GM12878 (cell line): ENCODE measurements around the gene AGFG1. TPM values are rescaled to one million over a fixed set of nuclear protein-coding genes. Genes with fewer than 3 reads are reported as not detected.
A peak's percentile ranks its signal among the peaks of the same experiment; 100 is the strongest.

Experiments
- ATAC-seq: fragments of 200-7000 bp; cut with Tn5 transposase; 3 replicates; pipeline ENCODE4 v1.9.1; 2020; ENCODE audit warnings: mild to moderate bottlenecking, moderate library complexity
- BruUV-seq: library from RNA; stranded (reverse); fragments of 400-500 nt; replicated peaks from 2 replicates; lab custom pipeline; 2021; lab: Mats Ljungman, UMichigan
- CTCF ChIA-PET: fragments of 300-600 bp; sonication (Branson Sonifier 250); formaldehyde crosslinking; extraction: SDS; loops from one replicate; lab custom pipeline; 2021; ENCODE audit warnings: inconsistent platforms; lab: Yijun Ruan, JAX
- POLR2A ChIA-PET: fragments of 350-600 bp; formaldehyde crosslinking; extraction: SDS; loops from one replicate; lab custom pipeline; 2021; ENCODE audit warnings: inconsistent platforms; lab: Charles Lee
- RAD21 ChIA-PET: fragments of 300-600 bp; sonication (Branson Sonifier 250); formaldehyde crosslinking; loops from one replicate; lab custom pipeline; 2023; ENCODE audit warnings: antibody characterized with exemption; ENCODE audit not compliant: unreplicated experiment; lab: Charles Lee
- SMC1A ChIA-PET: fragments of 300-600 bp; sonication (Branson Sonifier 250); formaldehyde crosslinking; loops from one replicate; lab custom pipeline; 2023; ENCODE audit not compliant: unreplicated experiment, uncharacterized antibody; lab: Charles Lee
- DNase-seq: peaks from one replicate; pipeline ENCODE4 v3.0.0-alpha.2; 2011; ENCODE audit warnings: low read depth, low spot score
- FAIRE-seq: peaks from 3 replicates; lab custom pipeline; 2011; peaks lifted over from hg19 to GRCh38; lab: Jason Lieb, UNC
- H2AFZ ChIP-seq: 2 replicates; pipeline ENCODE4 v1.6.0; 2011; ENCODE audit warnings: low read depth, low read length, control low read depth; ENCODE audit not compliant: control insufficient read depth
- H3K27ac ChIP-seq: 2 replicates; pipeline ENCODE4 v1.5.1; 2011; ENCODE audit warnings: control low read depth; ENCODE audit not compliant: control insufficient read depth, insufficient read depth
- H3K27me3 ChIP-seq, 2 experiments: replicated peaks in 1 of 2; 2 replicates each; pipeline versions ENCODE4 v1.6.0 to v1.6.1; 2011; ENCODE audit warnings: low read length in 1 of 2; ENCODE audit not compliant: control insufficient read depth in 2 of 2, insufficient read depth in 2 of 2
- H3K36me3 ChIP-seq, 2 experiments: 2 replicates each; pipeline ENCODE4 v1.5.1; 2011; ENCODE audit warnings: low read length in 1 of 2; ENCODE audit not compliant: control insufficient read depth in 2 of 2, insufficient read depth in 2 of 2
- H3K4me1 ChIP-seq: 2 replicates; pipeline ENCODE4 v1.6.1; 2011; ENCODE audit warnings: mild to moderate bottlenecking, low read length, moderate library complexity, mixed read lengths; ENCODE audit not compliant: control insufficient read depth, insufficient read depth
- H3K4me2 ChIP-seq: 2 replicates; pipeline ENCODE4 v1.6.0; 2011; ENCODE audit warnings: control low read depth; ENCODE audit not compliant: control insufficient read depth, insufficient read depth
- H3K4me3 ChIP-seq: fragments of 200-600 bp; sonication (generic); 2 replicates; pipeline ENCODE4 v1.5.1; 2016
- H3K79me2 ChIP-seq: 2 replicates; pipeline ENCODE4 v1.6.0; 2011; ENCODE audit warnings: low read length; ENCODE audit not compliant: control insufficient read depth, insufficient read depth
- H3K9ac ChIP-seq: 2 replicates; pipeline ENCODE4 v1.8.0; 2011; ENCODE audit warnings: low read length, control low read depth, mixed read lengths; ENCODE audit not compliant: control insufficient read depth, insufficient read depth
- H3K9me3 ChIP-seq: replicated peaks from 3 replicates; pipeline ENCODE4 v1.5.1; 2011; ENCODE audit warnings: mild to moderate bottlenecking, low read length; ENCODE audit not compliant: control insufficient read depth, insufficient read depth
- H4K20me1 ChIP-seq: 2 replicates; pipeline ENCODE4 v1.6.0; 2011; ENCODE audit not compliant: control insufficient read depth, insufficient read depth
- BCL3 ChIP-seq: IDR thresholded peaks from 2 replicates; pipeline ENCODE4 v1.6.1; 2011; ENCODE audit warnings: borderline replicate concordance, low read depth, mild to moderate bottlenecking, moderate library complexity, low read length; ENCODE audit not compliant: insufficient read depth, poor library complexity, severe bottlenecking
- DPF2 ChIP-seq: fragments of 450-650 bp; IDR thresholded peaks from 2 replicates; pipeline ENCODE4 v1.6.1; 2017; ENCODE audit warnings: mild to moderate bottlenecking
- HDAC6 ChIP-seq: fragments of 200-600 bp; sonication (generic); IDR thresholded peaks from one replicate; pipeline ENCODE4 v1.8.0; 2017; ENCODE audit warnings: antibody characterized with exemption; ENCODE audit not compliant: unreplicated experiment
- IKZF1 ChIP-seq: fragments of 450-650 bp; conservative IDR thresholded peaks from 2 replicates; pipeline ENCODE4 v1.6.1; 2017; ENCODE audit warnings: antibody characterized with exemption, mild to moderate bottlenecking
- JUND ChIP-seq: IDR thresholded peaks from 2 replicates; pipeline ENCODE4 v1.6.1; 2012; ENCODE audit warnings: low read depth, mild to moderate bottlenecking, low read length, improper control_type of control experiment, moderate library complexity
- KLF5 ChIP-seq: fragments of 450-650 bp; IDR thresholded peaks from 2 replicates; pipeline ENCODE4 v1.6.1; 2014; ENCODE audit warnings: mild to moderate bottlenecking; ENCODE audit not compliant: partially characterized antibody
- MYC ChIP-seq: IDR thresholded peaks from 2 replicates; pipeline ENCODE4 v1.6.1; 2011; ENCODE audit warnings: mild to moderate bottlenecking, low read length, moderate library complexity, inconsistent platforms; ENCODE audit not compliant: insufficient read depth, insufficient replicate concordance, insufficient read length, severe bottlenecking
- NFIC ChIP-seq: IDR thresholded peaks from 2 replicates; pipeline ENCODE4 v1.6.1; 2012; ENCODE audit warnings: low read depth, mild to moderate bottlenecking, inconsistent platforms, low read length, moderate library complexity
- NRF1 ChIP-seq: conservative IDR thresholded peaks from 2 replicates; pipeline ENCODE4 v1.6.1; 2011; ENCODE audit warnings: mild to moderate bottlenecking, low read depth, low read length, improper control_type of control experiment
- SMAD1 ChIP-seq: fragments of 450-650 bp; IDR thresholded peaks from 2 replicates; pipeline ENCODE4 v1.6.1; 2018; ENCODE audit warnings: mild to moderate bottlenecking, low read depth; ENCODE audit not compliant: partially characterized antibody
- SREBF1 ChIP-seq: IDR thresholded peaks from 2 replicates; pipeline ENCODE4 v1.6.1; 2012; ENCODE audit warnings: mild to moderate bottlenecking, low read length
- YBX1 ChIP-seq: fragments of 450-650 bp; IDR thresholded peaks from 2 replicates; pipeline ENCODE4 v1.6.1; 2016; ENCODE audit warnings: antibody characterized with exemption
- ZNF687 ChIP-seq: fragments of 450-650 bp; IDR thresholded peaks from 2 replicates; pipeline ENCODE4 v1.6.1; 2017; ENCODE audit warnings: mild to moderate bottlenecking, moderate library complexity
- WGBS: methylation state at CpG from one replicate; pipeline ENCODE4 v1.1.6; 2016; ENCODE audit warnings: low lambda C conversion rate; ENCODE audit not compliant: insufficient replicate concordance, insufficient coverage; ENCODE audit errors: missing lambda C conversion rate; 5-methylcytosine and 5-hydroxymethylcytosine counted together
- in situ Hi-C: fragments of 300-500 bp; cut with MboI; formaldehyde crosslinking; loops from 9 replicates; pipeline ENCODE4 v1.14.3; 2018; ENCODE audit warnings: mixed read lengths
- intact Hi-C: fragments of 100-400 bp; cut with micrococcal nuclease; formaldehyde crosslinking; loops from one replicate; pipeline ENCODE4 v1.14.2; 2022; ENCODE audit not compliant: unreplicated experiment
- polyA plus RNA-seq, 11 experiments: library from polyadenylated mRNA; depleted of rRNA in 4 of 11; unstranded in 6 of 11; stranded (reverse) in 5 of 11; fragments of >200 nt; fragmentation: Nextera tagmentation in 4 of 11; fragmentation: Illumina TruSeq in 1 of 11; extraction: Ambion mirVana in 4 of 11; extraction: Trizol in 1 of 11; gene quantifications; 1 replicate in 1 of 11; 2 replicates in 10 of 11; pipeline versions ENCODE4 v1.2.1 to v1.2.3, GENCODE V29; 2011 to 2016; ENCODE audit warnings: inconsistent platforms in 2 of 11, missing spikeins in 2 of 11, low read depth in 1 of 11
- total RNA-seq, 4 experiments: library from RNA; depleted of rRNA in 3 of 4; stranded (reverse); fragments of >200 nt in 3 of 4; fragmentation: Illumina TruSeq in 1 of 4; extraction: Trizol in 1 of 4; gene quantifications; 2 replicates each; pipeline versions ENCODE4 v1.2.1 to v1.2.3, GENCODE V29; 2013 to 2021
- TF ChIP-seq, protein P1 (sequence below): fragments of 450-650 bp; IDR thresholded peaks from 2 replicates; pipeline ENCODE4 v1.6.1; 2014; ENCODE audit warnings: mild to moderate bottlenecking
- TF ChIP-seq, protein P2 (sequence below): fragments of 450-650 bp; IDR thresholded peaks from 2 replicates; pipeline ENCODE4 v1.6.1; 2017; ENCODE audit warnings: mild to moderate bottlenecking, low read depth, inconsistent platforms; ENCODE audit not compliant: poor library complexity, severe bottlenecking

AGFG1 gene
- total and polyA plus RNA-seq, 10 of the 15 experiments (the other 5 are each of a cell fraction or from before 2014, with no cell fraction given), result 7.3 to 243 (median 81.7) TPM

DNA sequence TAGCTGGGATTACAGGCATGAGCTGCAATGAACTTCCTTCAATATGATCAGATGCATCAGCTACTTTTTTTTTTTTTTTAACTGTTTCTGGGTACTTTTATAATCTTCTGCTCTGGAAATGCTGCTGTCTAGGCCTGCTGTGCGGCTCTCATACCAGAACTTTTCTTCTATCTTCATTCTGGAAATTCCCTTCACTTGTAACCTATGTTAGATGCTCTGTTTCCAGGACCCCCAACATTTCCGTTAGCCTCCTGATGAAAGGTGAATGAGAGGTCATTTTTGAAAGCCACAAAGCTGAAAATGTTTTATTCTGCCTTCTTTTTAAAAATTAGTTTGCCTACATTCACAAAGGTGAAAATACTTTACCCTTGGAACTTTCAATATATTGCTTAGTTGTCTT is 8.6 kb downstream of the AGFG1 start:
- Histone ChIP-seq H3K4me2 (peak overlapping the region; percentile 75), H2AFZ (no peak overlapping the region), H3K4me1 (peaks cover 32% of the 10 kb centered on the region), H3K4me3 (peak overlapping the region; percentile 12; the same call in 1 of the 2 replicates), H3K9me3 (no peaks in the 10 kb centered on the region; the same call in 2 of the 3 replicates), H3K27ac (peak overlapping the region; percentile 68), H3K27me3 (no peaks in the 10 kb centered on the region), H3K79me2 (peaks cover 96% of the 10 kb centered on the region), H3K9ac (peak overlapping the region; percentile 34), H3K36me3 (no peaks in the 10 kb centered on the region; a peak in 1 of 4 replicates), H4K20me1 (no peaks in the 10 kb centered on the region)
- BruUV-seq, result no TSS peak
- ATAC-seq (peak; percentile 57), DNase-seq (no peak), FAIRE-seq (no peak)
- POLR2A ChIA-PET, result interaction anchor here (0.7 to 1.3 kb wide), 6 partner anchors 9 to 380 kb away, joined by 3 to 5 read pairs (median 4); no protein-coding TSS in a partner anchor
- RAD21 ChIA-PET, result interaction anchor here (0.9 to 1.9 kb wide), 18 partner anchors 9 to 325 kb away, joined by 3 to 28 read pairs (median 4); partner anchors contain the start of gene AGFG1
- in situ Hi-C loops (loop anchor here (5.0 kb wide), 1 partner anchor 287 kb away; no protein-coding TSS in a partner anchor), intact Hi-C loops (loop anchor here (2.0 to 5.0 kb wide), 3 partner anchors 57 to 377 kb away; no protein-coding TSS in a partner anchor)
- 0% methylated on average over 2 of the region's 2 CpGs for WGBS
- SMC1A ChIA-PET, result interaction anchor here (0.7 to 2.7 kb wide), 28 partner anchors 9 to 376 kb away, joined by 3 to 28 read pairs (median 5); no protein-coding TSS in a partner anchor
- CTCF ChIA-PET, result interaction anchor here (0.8 to 4.3 kb wide), 36 partner anchors 9 to 384 kb away, joined by 3 to 54 read pairs (median 5); no protein-coding TSS in a partner anchor
- TF ChIP-seq BCL3 (no peak), SREBF1 (no peak), HDAC6 (no peak), IKZF1 (peak; percentile 4; the same call in 1 of the 2 replicates), YBX1 (no peak), NFIC (peak; percentile 67), JUND (no peak), NRF1 (no peak), KLF5 (no peak), MYC (no peak), ZNF687 (no peak), DPF2 (0 out of 2 replicates have a peak, but pooled peaks have one; percentile 10), SMAD1 (no peak)
- TF ChIP-seq, protein P1, sequence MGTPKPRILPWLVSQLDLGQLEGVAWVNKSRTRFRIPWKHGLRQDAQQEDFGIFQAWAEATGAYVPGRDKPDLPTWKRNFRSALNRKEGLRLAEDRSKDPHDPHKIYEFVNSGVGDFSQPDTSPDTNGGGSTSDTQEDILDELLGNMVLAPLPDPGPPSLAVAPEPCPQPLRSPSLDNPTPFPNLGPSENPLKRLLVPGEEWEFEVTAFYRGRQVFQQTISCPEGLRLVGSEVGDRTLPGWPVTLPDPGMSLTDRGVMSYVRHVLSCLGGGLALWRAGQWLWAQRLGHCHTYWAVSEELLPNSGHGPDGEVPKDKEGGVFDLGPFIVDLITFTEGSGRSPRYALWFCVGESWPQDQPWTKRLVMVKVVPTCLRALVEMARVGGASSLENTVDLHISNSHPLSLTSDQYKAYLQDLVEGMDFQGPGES, result no peak
- TF ChIP-seq, protein P2, sequence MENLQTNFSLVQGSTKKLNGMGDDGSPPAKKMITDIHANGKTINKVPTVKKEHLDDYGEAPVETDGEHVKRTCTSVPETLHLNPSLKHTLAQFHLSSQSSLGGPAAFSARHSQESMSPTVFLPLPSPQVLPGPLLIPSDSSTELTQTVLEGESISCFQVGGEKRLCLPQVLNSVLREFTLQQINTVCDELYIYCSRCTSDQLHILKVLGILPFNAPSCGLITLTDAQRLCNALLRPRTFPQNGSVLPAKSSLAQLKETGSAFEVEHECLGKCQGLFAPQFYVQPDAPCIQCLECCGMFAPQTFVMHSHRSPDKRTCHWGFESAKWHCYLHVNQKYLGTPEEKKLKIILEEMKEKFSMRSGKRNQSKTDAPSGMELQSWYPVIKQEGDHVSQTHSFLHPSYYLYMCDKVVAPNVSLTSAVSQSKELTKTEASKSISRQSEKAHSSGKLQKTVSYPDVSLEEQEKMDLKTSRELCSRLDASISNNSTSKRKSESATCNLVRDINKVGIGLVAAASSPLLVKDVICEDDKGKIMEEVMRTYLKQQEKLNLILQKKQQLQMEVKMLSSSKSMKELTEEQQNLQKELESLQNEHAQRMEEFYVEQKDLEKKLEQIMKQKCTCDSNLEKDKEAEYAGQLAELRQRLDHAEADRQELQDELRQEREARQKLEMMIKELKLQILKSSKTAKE, result no peak
